Measurements from ENCODE around the gene MYNN. TPM values are rescaled to one million over a fixed set of nuclear protein-coding genes. Genes with fewer than 3 reads are reported as not detected.

MYNN gene
- total and polyA plus RNA-seq, 5 donors: 8.4 to 16.0 (median 12.6) TPM

- ATAC-seq (no peak), DNase-seq (no peak)
- Histone ChIP-seq H3K4me3 (ENCODE audit: low read length) (no peak overlapping the region), H3K27ac (ENCODE audit: low read length) (no peak overlapping the region), H3K9me3 (ENCODE audit: control insufficient read depth, low read length) (no peaks in the 10 kb centered on the region), H3K4me1 (ENCODE audit: control insufficient read depth, insufficient read depth, low read length) (peaks cover 1% of the 10 kb centered on the region), H3K27me3 (ENCODE audit: control insufficient read depth, insufficient read depth) (no peaks in the 10 kb centered on the region)
- intact Hi-C loops (cut with DNase I): no loop called here
- WGBS: 49% methylated on average over 2 of the region's 2 CpGs
Measured at GRCh38 chr3:169780742-169781141, 7.5 kb downstream of the MYNN start.

- intact Hi-C loops (cut with DNase I): no loop called here
- Histone ChIP-seq H3K4me3 (ENCODE audit: low read length) (no peak overlapping the region), H3K9me3 (ENCODE audit: control insufficient read depth, low read length) (no peaks in the 10 kb centered on the region), H3K4me1 (ENCODE audit: control insufficient read depth, insufficient read depth, low read length) (peaks cover 1% of the 10 kb centered on the region), H3K27me3 (ENCODE audit: control insufficient read depth, insufficient read depth) (no peaks in the 10 kb centered on the region), H3K27ac (ENCODE audit: low read length) (no peak overlapping the region)
- ATAC-seq (peak in 1 of 2 donors; percentile 52), DNase-seq (no peak)
- WGBS: 59% methylated on average over 4 of the region's 4 CpGs
Measured at GRCh38 chr3:169781209-169781855, 8.1 kb downstream of the MYNN start.

GRCh38 chr3:169787120-169787519 lies 13.9 kb downstream of the MYNN start:
- Histone ChIP-seq H3K27me3 (ENCODE audit: control insufficient read depth, insufficient read depth) (no peaks in the 10 kb centered on the region), H3K4me1 (ENCODE audit: control insufficient read depth, insufficient read depth, low read length) (peaks cover 1% of the 10 kb centered on the region), H3K4me3 (ENCODE audit: low read length) (no peak overlapping the region), H3K27ac (ENCODE audit: low read length) (no peak overlapping the region), H3K9me3 (ENCODE audit: control insufficient read depth, low read length) (no peaks in the 10 kb centered on the region)
- DNase-seq (no peak), ATAC-seq (no peak)
- 96% methylated on average over 4 of the region's 4 CpGs for WGBS
- intact Hi-C loops (cut with DNase I): no loop called here

GRCh38 chr3:169787791-169788190 lies 14.6 kb downstream of the MYNN start:
- Histone ChIP-seq H3K4me1 (ENCODE audit: control insufficient read depth, insufficient read depth, low read length) (no peaks in the 10 kb centered on the region), H3K4me3 (ENCODE audit: low read length) (no peak overlapping the region), H3K27me3 (ENCODE audit: control insufficient read depth, insufficient read depth) (no peaks in the 10 kb centered on the region), H3K27ac (ENCODE audit: low read length) (no peak overlapping the region), H3K9me3 (ENCODE audit: control insufficient read depth, low read length) (no peaks in the 10 kb centered on the region)
- 81% methylated on average over 1 of the region's 1 CpG for WGBS
- no peak for ATAC-seq
- intact Hi-C loops (cut with DNase I): no loop called here
- no peak for DNase-seq

GRCh38 chr3:169790219-169790618 lies 17.0 kb downstream of the MYNN start:
- no peak overlapping the region for H3K27ac ChIP-seq (ENCODE audit: low read length)
- no peak overlapping the region for H3K4me3 ChIP-seq (ENCODE audit: low read length)
- H3K4me1 ChIP-seq (ENCODE audit: control insufficient read depth, insufficient read depth, low read length): no peaks in the 10 kb centered on the region
- H3K9me3 ChIP-seq (ENCODE audit: control insufficient read depth, low read length): no peaks in the 10 kb centered on the region
- H3K27me3 ChIP-seq (ENCODE audit: control insufficient read depth, insufficient read depth): no peaks in the 10 kb centered on the region
- intact Hi-C loops (cut with DNase I): no loop called here
- ATAC-seq (no peak), DNase-seq (no peak)

- Histone ChIP-seq H3K4me3 (ENCODE audit: low read length) (no peak overlapping the region), H3K27me3 (ENCODE audit: control insufficient read depth, insufficient read depth) (no peaks in the 10 kb centered on the region), H3K27ac (ENCODE audit: low read length) (no peak overlapping the region), H3K9me3 (ENCODE audit: control insufficient read depth, low read length) (no peaks in the 10 kb centered on the region), H3K4me1 (ENCODE audit: control insufficient read depth, insufficient read depth, low read length) (no peaks in the 10 kb centered on the region)
- WGBS: 82% methylated on average over 4 of the region's 4 CpGs
- no peak for DNase-seq
- intact Hi-C loops (cut with DNase I): no loop called here
- no peak for ATAC-seq
Measured at GRCh38 chr3:169790687-169791429, 17.7 kb downstream of the MYNN start.

GRCh38 chr3:169792359-169792758 lies 19.2 kb downstream of the MYNN start:
- Histone ChIP-seq H3K27ac (ENCODE audit: low read length) (no peak overlapping the region), H3K4me1 (ENCODE audit: control insufficient read depth, insufficient read depth, low read length) (no peaks in the 10 kb centered on the region), H3K27me3 (ENCODE audit: control insufficient read depth, insufficient read depth) (no peaks in the 10 kb centered on the region), H3K4me3 (ENCODE audit: low read length) (no peak overlapping the region), H3K9me3 (ENCODE audit: control insufficient read depth, low read length) (no peaks in the 10 kb centered on the region)
- DNase-seq (no peak), ATAC-seq (peak in 1 of 2 donors; percentile 33)
- WGBS: 80% methylated on average over 1 of the region's 1 CpG
- intact Hi-C loops (cut with DNase I): no loop called here

GRCh38 chr3:169804681-169805080 lies 31.5 kb downstream of the MYNN start:
- no peak for ATAC-seq
- no peak overlapping the region for H3K27ac ChIP-seq (ENCODE audit: low read length)
- H3K9me3 ChIP-seq (ENCODE audit: control insufficient read depth, low read length): no peaks in the 10 kb centered on the region
- WGBS: 87% methylated on average over 3 of the region's 3 CpGs
- H3K4me3 ChIP-seq (ENCODE audit: low read length): no peak overlapping the region
- intact Hi-C loops (cut with DNase I): no loop called here
- H3K4me1 ChIP-seq (ENCODE audit: control insufficient read depth, insufficient read depth, low read length): no peaks in the 10 kb centered on the region
- DNase-seq: no peak
- no peaks in the 10 kb centered on the region for H3K27me3 ChIP-seq (ENCODE audit: control insufficient read depth, insufficient read depth)

- Histone ChIP-seq H3K27me3 (ENCODE audit: control insufficient read depth, insufficient read depth) (no peaks in the 10 kb centered on the region), H3K9me3 (ENCODE audit: control insufficient read depth, low read length) (no peaks in the 10 kb centered on the region), H3K27ac (ENCODE audit: low read length) (no peak overlapping the region), H3K4me1 (ENCODE audit: control insufficient read depth, insufficient read depth, low read length) (peaks cover 3% of the 10 kb centered on the region), H3K4me3 (ENCODE audit: low read length) (no peak overlapping the region)
- DNase-seq: no peak
- ATAC-seq: no peak
- 29% methylated on average over 2 of the region's 2 CpGs for WGBS
- intact Hi-C loops (cut with DNase I): no loop called here
Measured at GRCh38 chr3:169809230-169809795, 36.1 kb downstream of the MYNN start.

- WGBS: 2% methylated on average over 29 of the region's 29 CpGs
- intact Hi-C loops (cut with DNase I): no loop called here
- peaks cover 3% of the 10 kb centered on the region for H3K4me1 ChIP-seq (ENCODE audit: control insufficient read depth, insufficient read depth, low read length)
Measured at GRCh38 chr3:169811631-169812331, 38.6 kb downstream of the MYNN start.

More at GRCh38 chr3:169811631-169812331, 38.6 kb downstream of the MYNN start:
- H3K9me3 ChIP-seq (ENCODE audit: control insufficient read depth, low read length): no peaks in the 10 kb centered on the region
- no peak for DNase-seq
- ATAC-seq: peak; percentile 49 to 63
- no peaks in the 10 kb centered on the region for H3K27me3 ChIP-seq (ENCODE audit: control insufficient read depth, insufficient read depth)
- peak overlapping the region; percentile 55 for H3K27ac ChIP-seq (ENCODE audit: low read length)
- peak overlapping the region; percentile 78 for H3K4me3 ChIP-seq (ENCODE audit: low read length)

Data from right cardiac atrium (tissue), 5 donors.